Epithelial cell of prostate (primary cell): Measurements from ENCODE around the gene ANXA2R.
"Not testable (repeated sequence)": the region's sequence is repeated elsewhere in the genome, so short reads cannot be mapped to it uniquely, and the experiment has no call there.

Experiments
- DNase-seq: peaks from one replicate; pipeline ENCODE4 v3.0.0-alpha.2; 2011; ENCODE audit warnings: low read depth, low spot score
- H3K27ac ChIP-seq: fragments of 450-650 bp; 2 replicates; pipeline ENCODE4 v1.5.1; 2017; ENCODE audit warnings: mild to moderate bottlenecking

ANXA2R gene

GRCh38 chr5:43040287-43041098, at the start of gene ANXA2R:
Gene ANXA2R, minus strand, starts transcription at chr5:43040319. Its CDS starts 273 bp downstream, at chr5:43040046.
- DNase-seq = peak; percentile 74
- H3K27ac ChIP-seq = peak within 1 kb of the TSS; percentile 74

- not testable (repeated sequence) for DNase-seq, H3K27ac ChIP-seq
These were observed 46.2 kb upstream of the ANXA2R start for GRCh38 chr5:43086118-43086908.

GRCh38 chr5:43085453-43085852, 45.3 kb upstream of the ANXA2R start:
- no peak for DNase-seq

GRCh38 chr5:43084468-43084867, 44.3 kb upstream of the ANXA2R start:
- H3K27ac ChIP-seq, DNase-seq: not testable (repeated sequence)

More at GRCh38 chr5:43085453-43085852, 45.3 kb upstream of the ANXA2R start:
- H3K27ac ChIP-seq = no peak overlapping the region

GRCh38 chr5:43081345-43081744, 41.2 kb upstream of the ANXA2R start:
- not testable (repeated sequence) for DNase-seq, H3K27ac ChIP-seq

- no peak overlapping the region for H3K27ac ChIP-seq
- no peak for DNase-seq
These were observed 38.8 kb upstream of the ANXA2R start for GRCh38 chr5:43078956-43079355.

GRCh38 chr5:43077446-43078191, 37.5 kb upstream of the ANXA2R start:
- H3K27ac ChIP-seq, DNase-seq: not testable (repeated sequence)

- DNase-seq = no peak
- H3K27ac ChIP-seq = no peak overlapping the region
These were observed 35.5 kb upstream of the ANXA2R start for GRCh38 chr5:43075319-43076293.

- no peak for DNase-seq
- H3K27ac ChIP-seq = no peak overlapping the region
These were observed 34.8 kb upstream of the ANXA2R start for GRCh38 chr5:43074987-43075318.

GRCh38 chr5:43073597-43074546, 33.8 kb upstream of the ANXA2R start:
- DNase-seq = no peak
- no peak overlapping the region for H3K27ac ChIP-seq

GRCh38 chr5:43069401-43069720, 29.2 kb upstream of the ANXA2R start:
- H3K27ac ChIP-seq, DNase-seq: not testable (repeated sequence)

GRCh38 chr5:43068037-43068436, 27.9 kb upstream of the ANXA2R start:
- peak overlapping the region; percentile 95 for H3K27ac ChIP-seq
- DNase-seq = no peak

GRCh38 chr5:43066799-43067741, 27.0 kb upstream of the ANXA2R start:
- H3K27ac ChIP-seq = peak overlapping the region; percentile 95
- peak; percentile 26 for DNase-seq

- no peak for DNase-seq
These were observed 26.1 kb upstream of the ANXA2R start for GRCh38 chr5:43065948-43066798.

GRCh38 chr5:43065387-43065947, 25.3 kb upstream of the ANXA2R start:
- H3K27ac ChIP-seq = peak overlapping the region; percentile 95
- DNase-seq = no peak

More at GRCh38 chr5:43065948-43066798, 26.1 kb upstream of the ANXA2R start:
- peak overlapping the region; percentile 95 for H3K27ac ChIP-seq

GRCh38 chr5:43063721-43064171, 23.6 kb upstream of the ANXA2R start:
- H3K27ac ChIP-seq = peak overlapping the region; percentile 95
- DNase-seq = no peak
